ENCODE data around the gene WDPCP.

GRCh38 chr2:63257473-63257872, 330.8 kb downstream of the WDPCP start:
- TF ChIP-seq, protein P1, sequence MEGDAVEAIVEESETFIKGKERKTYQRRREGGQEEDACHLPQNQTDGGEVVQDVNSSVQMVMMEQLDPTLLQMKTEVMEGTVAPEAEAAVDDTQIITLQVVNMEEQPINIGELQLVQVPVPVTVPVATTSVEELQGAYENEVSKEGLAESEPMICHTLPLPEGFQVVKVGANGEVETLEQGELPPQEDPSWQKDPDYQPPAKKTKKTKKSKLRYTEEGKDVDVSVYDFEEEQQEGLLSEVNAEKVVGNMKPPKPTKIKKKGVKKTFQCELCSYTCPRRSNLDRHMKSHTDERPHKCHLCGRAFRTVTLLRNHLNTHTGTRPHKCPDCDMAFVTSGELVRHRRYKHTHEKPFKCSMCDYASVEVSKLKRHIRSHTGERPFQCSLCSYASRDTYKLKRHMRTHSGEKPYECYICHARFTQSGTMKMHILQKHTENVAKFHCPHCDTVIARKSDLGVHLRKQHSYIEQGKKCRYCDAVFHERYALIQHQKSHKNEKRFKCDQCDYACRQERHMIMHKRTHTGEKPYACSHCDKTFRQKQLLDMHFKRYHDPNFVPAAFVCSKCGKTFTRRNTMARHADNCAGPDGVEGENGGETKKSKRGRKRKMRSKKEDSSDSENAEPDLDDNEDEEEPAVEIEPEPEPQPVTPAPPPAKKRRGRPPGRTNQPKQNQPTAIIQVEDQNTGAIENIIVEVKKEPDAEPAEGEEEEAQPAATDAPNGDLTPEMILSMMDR (conservative IDR thresholded peaks at IDR 0.05): no peak
- no peak for TF ChIP-seq EZH2 (IDR thresholded peaks at IDR 0.05; ENCODE audit: low read depth)
